GM18526 (cell line): ENCODE measurements around the gene CDC7.

Experiments used
- POLR2A ChIP-seq: IDR thresholded peaks from 3 replicates; pipeline ENCODE4 v1.6.1; 2011; ENCODE audit not compliant: insufficient read length; ENCODE audit errors: extremely low read depth

The CDC7 gene

DNA sequence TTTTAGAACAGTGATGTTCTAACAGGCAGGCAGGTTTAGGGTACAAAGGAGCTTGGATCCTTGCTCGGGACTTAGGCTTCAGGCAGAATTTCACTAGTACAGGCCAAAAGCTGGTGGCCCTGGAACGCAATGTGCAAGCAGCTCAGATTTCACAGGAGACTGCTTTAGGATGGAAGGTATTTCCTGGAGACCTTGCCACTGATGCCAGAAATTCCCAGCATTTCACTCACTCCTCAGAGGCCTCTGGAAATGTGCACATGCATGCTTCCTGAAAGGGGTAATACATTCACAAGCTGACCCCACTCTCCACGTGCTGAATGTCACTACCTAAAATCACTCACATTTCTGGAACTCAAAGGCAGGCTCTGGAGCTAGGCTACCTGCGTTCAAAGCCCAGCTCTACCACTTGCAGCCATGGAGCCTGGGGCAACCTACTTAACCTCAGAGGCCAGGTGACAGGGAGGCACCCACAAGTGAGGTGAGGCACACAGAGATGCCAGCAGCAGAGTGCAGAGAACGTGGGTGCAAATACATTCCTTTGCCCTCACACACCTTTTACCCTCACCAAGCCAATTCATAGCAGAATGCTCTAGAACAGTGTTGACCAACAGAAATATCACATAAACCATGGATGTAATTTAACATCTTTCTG is 56.5 kb downstream of the CDC7 start:
- no peak for TF ChIP-seq POLR2A

DNA sequence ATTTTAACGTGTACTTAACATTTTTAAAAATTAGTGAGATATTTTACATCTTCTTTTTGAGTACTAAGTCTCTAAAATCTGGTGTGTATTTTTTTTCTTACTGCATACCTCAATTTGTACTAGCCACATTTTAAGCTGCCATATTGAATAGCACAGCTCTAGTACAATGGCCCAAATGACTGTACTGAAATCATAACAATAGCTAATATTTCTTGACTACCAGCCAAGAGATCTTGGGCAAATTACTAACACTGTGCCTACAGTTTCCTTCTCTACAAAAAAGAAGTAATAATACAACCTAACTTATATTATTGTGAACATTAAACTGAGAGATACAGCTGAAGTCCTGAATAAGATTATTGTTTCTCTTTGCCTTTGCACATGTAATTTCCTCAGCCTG is 57.2 kb downstream of the CDC7 start:
- no peak for TF ChIP-seq POLR2A

DNA sequence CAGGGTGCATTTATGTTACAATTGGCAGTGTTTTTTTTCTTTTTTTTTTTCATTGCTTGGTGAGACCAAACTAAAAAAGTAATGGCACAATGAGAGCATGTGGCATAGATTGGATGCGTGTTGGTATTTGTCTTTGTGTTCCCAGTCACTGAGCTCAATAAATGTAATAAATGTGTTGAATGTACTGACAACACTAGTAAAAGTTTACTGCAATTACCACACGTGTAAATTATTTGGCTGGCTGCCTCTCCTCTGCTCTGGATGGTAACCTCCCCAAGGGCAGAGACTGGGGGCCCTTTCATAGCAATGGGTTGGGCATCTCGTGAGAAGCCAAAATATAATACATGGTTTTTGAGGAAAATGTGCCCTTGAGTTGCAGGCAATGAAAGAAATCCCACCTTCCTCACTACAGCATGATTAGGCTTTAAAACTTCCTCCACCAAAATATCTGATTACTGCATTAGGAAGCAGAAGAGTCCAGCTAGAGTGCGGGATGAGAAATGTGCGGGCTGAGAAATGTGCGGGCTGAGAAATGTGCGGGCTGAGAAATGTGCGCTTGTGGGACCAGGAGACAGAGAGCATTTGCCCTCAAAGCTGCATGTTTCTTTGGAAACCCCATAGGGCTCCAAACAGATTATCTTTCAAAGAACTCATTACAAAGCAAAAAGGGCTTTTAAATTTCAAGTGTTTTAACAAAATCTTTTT is 58.5 kb downstream of the CDC7 start:
- no peak for TF ChIP-seq POLR2A

- TF ChIP-seq POLR2A: no peak
Observed at GRCh38 chr1:91559838-91560565, 59.4 kb downstream of the CDC7 start.

DNA sequence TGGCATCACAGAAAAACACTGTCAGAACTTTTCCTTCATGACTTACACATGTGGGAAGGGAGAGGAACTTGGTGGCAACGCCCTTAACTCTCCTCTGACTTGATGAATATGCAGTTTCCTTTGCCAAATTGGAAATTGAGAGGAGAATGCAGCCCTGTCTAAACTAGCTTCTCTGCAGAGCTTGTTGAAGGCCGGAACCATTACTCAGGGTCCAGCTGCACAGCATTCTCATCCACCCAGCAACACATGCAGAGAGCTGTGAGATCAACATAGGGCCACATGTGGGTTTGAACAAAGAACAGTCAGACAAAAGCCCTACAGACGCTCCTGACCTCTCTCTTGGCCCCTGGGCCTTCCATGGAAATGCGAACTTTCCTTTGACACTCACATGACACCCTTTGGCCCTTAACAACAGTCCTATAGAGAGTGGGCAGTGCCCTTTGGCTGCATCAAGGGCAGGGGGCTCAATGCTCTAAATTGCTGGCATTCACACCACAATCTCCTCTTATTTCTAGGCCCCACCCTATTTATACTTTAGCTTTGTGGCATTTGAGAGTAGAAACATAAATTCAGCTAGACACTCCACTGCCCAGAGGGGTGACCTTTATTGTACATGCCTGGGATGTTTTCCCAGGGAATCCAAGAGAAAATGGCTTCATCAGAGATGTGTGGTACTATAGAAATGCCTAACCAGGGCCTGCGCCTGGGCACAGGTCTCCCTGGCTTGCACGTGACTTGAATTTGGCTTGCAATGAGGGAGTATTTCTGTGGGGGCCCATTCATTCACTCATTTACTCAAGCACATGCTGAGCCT is 64.4 kb downstream of the CDC7 start:
- no peak for TF ChIP-seq POLR2A

DNA sequence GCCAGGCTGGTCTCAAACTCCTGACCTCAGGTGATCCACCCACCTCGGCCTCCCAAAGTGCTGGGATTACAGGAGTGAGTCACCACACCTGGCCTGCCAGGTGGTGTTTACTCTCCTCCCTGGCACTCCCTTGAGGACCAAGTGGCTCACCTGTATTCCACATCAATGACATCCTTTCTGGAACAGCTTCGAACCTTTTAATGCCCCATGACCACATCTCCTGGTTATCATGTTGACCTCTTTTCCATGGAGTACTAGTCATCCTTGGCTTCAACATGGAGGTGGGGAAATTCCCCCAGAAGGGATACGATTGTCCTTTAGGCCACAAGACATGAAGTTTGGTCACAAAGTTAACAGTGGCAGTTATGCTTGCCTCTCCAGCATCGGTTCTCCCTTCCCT is 66.9 kb downstream of the CDC7 start:
- no peak for TF ChIP-seq POLR2A

- no peak for TF ChIP-seq POLR2A
Observed at GRCh38 chr1:91568261-91568660, 67.6 kb downstream of the CDC7 start.

DNA sequence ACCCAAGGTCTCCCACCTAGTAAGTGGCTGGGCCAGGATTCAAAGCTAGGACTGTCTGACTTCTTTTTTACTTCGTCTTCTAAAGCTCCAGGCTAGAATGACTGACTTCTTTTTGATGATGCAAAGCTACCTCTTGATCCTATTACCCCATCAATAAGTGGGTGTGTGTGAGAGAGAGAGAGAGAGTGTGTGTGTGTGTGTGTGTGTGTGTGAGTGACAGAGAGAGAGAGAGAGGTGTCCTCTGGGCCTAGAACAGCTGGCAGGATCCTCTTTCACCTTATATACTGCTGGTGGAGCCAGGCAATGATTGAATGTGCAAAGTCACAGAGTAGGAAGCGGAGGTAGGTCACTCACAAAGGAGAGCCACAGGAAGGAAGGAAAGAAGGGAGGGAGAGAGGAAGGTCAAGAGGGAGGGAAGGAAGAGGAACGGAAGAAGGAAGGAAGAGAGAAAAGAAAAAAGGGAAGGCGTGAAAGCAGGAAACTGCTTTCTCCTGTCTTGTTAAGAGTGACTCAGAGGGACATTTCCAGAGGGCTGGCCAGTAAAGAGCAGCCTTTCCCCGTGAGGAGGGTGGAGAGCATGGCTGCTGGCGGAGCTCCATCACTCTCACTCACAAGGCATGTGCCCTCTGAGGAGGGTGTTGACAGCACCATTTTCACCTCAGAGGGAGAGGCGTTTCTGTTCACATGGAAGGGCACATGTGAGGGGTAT is 68.9 kb downstream of the CDC7 start:
- TF ChIP-seq POLR2A: no peak

DNA sequence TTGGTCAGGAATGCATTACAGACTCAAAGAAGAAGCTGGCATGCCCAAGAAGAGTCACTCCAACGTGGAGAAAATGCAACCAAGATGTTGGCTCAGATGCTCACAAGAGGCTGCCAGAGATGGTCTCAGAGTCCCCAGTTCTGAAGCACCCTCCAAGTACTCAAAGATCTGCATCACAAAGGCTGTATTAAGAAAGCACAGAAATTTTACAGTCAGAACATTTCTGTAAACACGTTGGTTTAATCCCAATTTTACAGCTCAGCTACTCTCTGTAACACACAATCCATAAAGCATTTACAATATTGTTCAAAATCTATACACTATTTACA is 69.4 kb downstream of the CDC7 start:
- no peak for TF ChIP-seq POLR2A

GRCh38 chr1:91572044-91572443 is 71.4 kb downstream of the CDC7 start:
- TF ChIP-seq POLR2A: no peak
